Measurements from ENCODE around the gene UBR4.

UBR4 gene

GRCh38 chr1:19032413-19032695 lies 177.7 kb downstream of the UBR4 start:
- DNase-seq = no peak

GRCh38 chr1:19029191-19030085 lies 180.6 kb downstream of the UBR4 start:
- DNase-seq = no peak

- no peak for DNase-seq
Measured at GRCh38 chr1:19028546-19029129, 181.4 kb downstream of the UBR4 start.

GRCh38 chr1:19028110-19028509 lies 182.0 kb downstream of the UBR4 start:
- no peak for DNase-seq
